Fibroblast of the aortic adventitia (primary cell): ENCODE measurements around the gene C12orf50. TPM values are rescaled to one million over a fixed set of nuclear protein-coding genes. Genes with fewer than 3 reads are reported as not detected.
"Not testable (repeated sequence)": the region's sequence is repeated elsewhere in the genome, so short reads cannot be mapped to it uniquely, and the experiment has no call there.

Experiments used
- DNase-seq: peaks from one replicate; pipeline ENCODE4 v3.0.0-alpha.2; 2010; ENCODE audit warnings: low read depth
- H3K4me3 ChIP-seq: 2 replicates; pipeline ENCODE4 v1.5.1; 2011; ENCODE audit warnings: low read depth, mild to moderate bottlenecking, control low read depth, low read length, moderate library complexity
- total RNA-seq: library from RNA; depleted of rRNA; stranded (reverse); fragments of >200 nt; gene quantifications from 2 replicates; pipeline ENCODE4 v1.2.3, GENCODE V29; 2012; ENCODE audit warnings: low replicate concordance
- TF ChIP-seq, protein P1 (sequence below): IDR thresholded peaks from 2 replicates; pipeline ENCODE4 v1.5.1; 2011; ENCODE audit warnings: mild to moderate bottlenecking, low read length, control low read depth, inconsistent platforms; ENCODE audit not compliant: insufficient read depth

C12orf50 gene
- total RNA-seq, 1 donor = not detected

- peak; percentile 17 for DNase-seq
- TF ChIP-seq, protein P1, sequence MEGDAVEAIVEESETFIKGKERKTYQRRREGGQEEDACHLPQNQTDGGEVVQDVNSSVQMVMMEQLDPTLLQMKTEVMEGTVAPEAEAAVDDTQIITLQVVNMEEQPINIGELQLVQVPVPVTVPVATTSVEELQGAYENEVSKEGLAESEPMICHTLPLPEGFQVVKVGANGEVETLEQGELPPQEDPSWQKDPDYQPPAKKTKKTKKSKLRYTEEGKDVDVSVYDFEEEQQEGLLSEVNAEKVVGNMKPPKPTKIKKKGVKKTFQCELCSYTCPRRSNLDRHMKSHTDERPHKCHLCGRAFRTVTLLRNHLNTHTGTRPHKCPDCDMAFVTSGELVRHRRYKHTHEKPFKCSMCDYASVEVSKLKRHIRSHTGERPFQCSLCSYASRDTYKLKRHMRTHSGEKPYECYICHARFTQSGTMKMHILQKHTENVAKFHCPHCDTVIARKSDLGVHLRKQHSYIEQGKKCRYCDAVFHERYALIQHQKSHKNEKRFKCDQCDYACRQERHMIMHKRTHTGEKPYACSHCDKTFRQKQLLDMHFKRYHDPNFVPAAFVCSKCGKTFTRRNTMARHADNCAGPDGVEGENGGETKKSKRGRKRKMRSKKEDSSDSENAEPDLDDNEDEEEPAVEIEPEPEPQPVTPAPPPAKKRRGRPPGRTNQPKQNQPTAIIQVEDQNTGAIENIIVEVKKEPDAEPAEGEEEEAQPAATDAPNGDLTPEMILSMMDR = no peak
- no peak overlapping the region for H3K4me3 ChIP-seq
Measured at GRCh38 chr12:87981495-87981894, 47.7 kb downstream of the C12orf50 start.

DNA sequence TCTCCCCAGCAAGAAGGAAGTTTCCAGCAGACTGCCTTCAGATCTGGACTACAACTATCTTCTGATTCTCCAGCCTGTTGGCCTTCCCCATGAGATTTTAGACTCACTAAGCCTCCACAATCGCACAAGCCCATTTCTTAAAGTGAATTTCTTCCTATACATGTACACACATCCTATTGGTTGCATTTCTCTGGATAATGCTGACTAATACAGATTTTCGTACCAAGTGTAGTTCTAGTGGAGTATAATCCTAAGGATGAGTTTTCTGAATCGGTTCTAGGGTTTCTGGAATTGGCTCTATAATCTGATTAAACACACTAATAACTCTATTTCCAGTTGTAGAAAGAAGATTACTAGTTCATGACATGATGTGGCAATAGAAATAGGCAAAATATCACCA lies 53.3 kb downstream of the C12orf50 start:
- TF ChIP-seq, protein P1 = no peak
- no peak overlapping the region for H3K4me3 ChIP-seq
- DNase-seq = no peak

DNA sequence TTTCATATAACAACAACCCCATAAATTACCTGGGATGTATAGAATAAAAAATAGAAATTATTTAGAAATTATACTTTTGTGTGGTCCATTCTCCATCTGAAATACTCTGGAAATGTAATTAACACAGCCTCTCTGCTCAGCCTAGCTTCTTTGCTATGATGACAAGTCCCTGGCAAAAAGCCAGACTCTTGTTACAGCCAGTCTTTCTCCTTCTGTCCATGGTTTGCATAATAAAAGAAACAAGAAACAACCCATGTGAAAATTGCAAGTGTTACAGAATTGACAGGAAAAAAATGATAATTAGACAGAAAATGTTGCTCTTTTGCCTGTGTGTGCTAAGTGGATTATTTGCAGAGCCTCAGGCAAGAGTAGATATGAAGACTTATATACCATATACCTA lies 61.3 kb downstream of the C12orf50 start:
- TF ChIP-seq, protein P1 = no peak
- no peak for DNase-seq
- H3K4me3 ChIP-seq = no peak overlapping the region

- no peak overlapping the region for H3K4me3 ChIP-seq
- TF ChIP-seq, protein P1 = no peak
- DNase-seq = no peak
Measured at GRCh38 chr12:87960566-87960965, 68.6 kb downstream of the C12orf50 start.

DNA sequence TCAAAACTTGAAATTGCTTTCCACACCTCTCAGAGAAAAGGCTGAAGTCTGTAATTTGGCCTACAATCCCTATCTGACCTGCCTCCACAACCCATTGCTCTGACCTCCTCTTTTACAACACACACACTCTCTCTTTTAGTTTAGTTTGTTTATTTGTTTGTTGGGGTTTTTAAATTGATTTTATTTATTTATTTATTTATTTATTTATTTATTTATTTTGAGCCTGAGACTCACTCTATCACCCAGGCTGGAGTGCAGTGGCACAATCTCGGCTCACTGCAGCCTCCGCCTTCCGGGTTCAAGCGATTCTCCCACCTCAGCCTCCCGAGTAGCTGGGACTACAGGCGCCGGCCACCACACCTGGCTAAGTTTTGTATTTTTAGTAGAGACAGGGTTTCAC lies 75.2 kb downstream of the C12orf50 start:
- DNase-seq, H3K4me3 ChIP-seq: not testable (repeated sequence)

GRCh38 chr12:87953256-87953860 lies 75.8 kb downstream of the C12orf50 start:
- no peak overlapping the region for H3K4me3 ChIP-seq
- peak; percentile 78 for DNase-seq
- TF ChIP-seq, protein P1 = peak; percentile 65

GRCh38 chr12:87952850-87953249 lies 76.4 kb downstream of the C12orf50 start:
- TF ChIP-seq, protein P1 = no peak
- DNase-seq = no peak
- no peak overlapping the region for H3K4me3 ChIP-seq
